Stomach (tissue), 9 donors: Measurements from ENCODE around the gene SPACDR. TPM values are rescaled to one million over a fixed set of nuclear protein-coding genes. Genes with fewer than 3 reads are reported as not detected.

Experiments used
- DNase-seq, 2 donors: peaks; one replicate each; pipeline versions ENCODE4 v3.0.0 to v3.0.0-alpha.2; 2013 to 2019
- H3K27ac ChIP-seq, 5 donors: fragments of 200-600 bp in 4 of 5; sonication (generic) in 4 of 5; one replicate each; pipeline ENCODE4 v1.5.1; 2013 to 2019; ENCODE audit warnings: mild to moderate bottlenecking in 1 of 5, moderate library complexity in 1 of 5
- H3K27me3 ChIP-seq, 3 donors: fragments of 200-600 bp; sonication (generic); one replicate each; pipeline ENCODE4 v1.5.1; 2017 to 2019; ENCODE audit warnings: mixed run types in 1 of 3
- H3K36me3 ChIP-seq, 4 donors: fragments of 200-600 bp; sonication (generic); 1 replicate in 3 of 4; 2 replicates in 1 of 4; pipeline ENCODE4 v1.5.1; 2016 to 2019
- H3K4me1 ChIP-seq, 4 donors: fragments of 200-600 bp; sonication (generic); one replicate each; pipeline ENCODE4 v1.5.1; 2016 to 2019
- H3K4me3 ChIP-seq, 4 donors: fragments of 200-600 bp; sonication (generic) in 3 of 4; one replicate each; pipeline ENCODE4 v1.5.1; 2016 to 2019; ENCODE audit warnings: mild to moderate bottlenecking in 1 of 4
- H3K9me3 ChIP-seq, 4 donors: fragments of 200-600 bp; sonication (generic); one replicate each; pipeline ENCODE4 v1.5.1; 2016 to 2019
- CTCF ChIP-seq, 7 experiments: fragments of 450-650 bp in 4 of 7; fragments of 200-600 bp in 3 of 7; sonication (generic) in 3 of 7; IDR thresholded peaks; one replicate each; pipeline ENCODE4 v1.5.1; 2016 to 2019; ENCODE audit warnings: antibody characterized with exemption in 7 of 7, control low read depth in 2 of 7, mild to moderate bottlenecking in 1 of 7
- EP300 ChIP-seq: sonication (generic); formaldehyde crosslinking; IDR thresholded peaks from one replicate; pipeline ENCODE4 v1.6.1; 2017; ENCODE audit warnings: antibody characterized with exemption
- POLR2A ChIP-seq, 4 donors: fragments of 450-650 bp; IDR thresholded peaks; one replicate each; pipeline ENCODE4 v1.6.1; 2016; ENCODE audit warnings: antibody characterized with exemption in 4 of 4, control low read depth in 2 of 4, mild to moderate bottlenecking in 1 of 4, moderate library complexity in 1 of 4
- POLR2AphosphoS5 ChIP-seq, 3 donors: sonication (generic); formaldehyde crosslinking; IDR thresholded peaks; one replicate each; pipeline ENCODE4 v1.6.1; 2016; ENCODE audit warnings: antibody characterized with exemption in 3 of 3
- WGBS, 5 donors: extraction: QIAGEN DNeasy Blood & Tissue Kit in 3 of 5; methylation state at CpG; one replicate each; pipeline versions ENCODE4 v1.1.5 to v1.1.7; 2013 to 2018; 5-methylcytosine and 5-hydroxymethylcytosine counted together
- intact Hi-C: fragments of 100-400 bp; cut with DNase I; formaldehyde crosslinking; loops from one replicate; pipeline ENCODE4 v1.15.1; 2023; ENCODE audit warnings: low total_unique reads
- polyA plus RNA-seq, 3 donors: library from polyadenylated mRNA; stranded (reverse); fragments of 200-250 nt; gene quantifications; one replicate each; pipeline ENCODE4 v1.2.3, GENCODE V29; 2013
- total RNA-seq, 5 donors: library from RNA; depleted of rRNA; stranded (reverse); fragments of >200 nt; gene quantifications; one replicate each; pipeline versions ENCODE4 v1.1.0 to v1.2.3, GENCODE V29; 2014 to 2016
- donor health status: healthy with polysubstance abuse.
- donor health status: Bipolar disorder and iron deficiency.
- donor health status: healthy.

Gene SPACDR
- total and polyA plus RNA-seq, 8 donors: 0.65 to 2.3 (median 1.1) TPM; not detected in 5

GRCh38 chr7:100413889-100414288 lies 50.2 kb downstream of the SPACDR start:
- no peak overlapping the region for H3K27ac ChIP-seq
- WGBS, 5 donors: 76 to 83% (median 77%) methylated on average over 1 of the region's 1 CpG
- TF ChIP-seq EP300 (no peak), POLR2AphosphoS5 (IDR thresholded peaks at IDR 0.05) (no peak), CTCF (IDR thresholded peaks at IDR 0.05) (no peak), POLR2A (IDR thresholded peaks at IDR 0.05) (no peak)

GRCh38 chr7:100413346-100413745 lies 50.7 kb downstream of the SPACDR start:
- H3K27ac ChIP-seq: no peak overlapping the region
- peaks cover 0 to 3% (median 0%) of the 10 kb centered on the region in 4 donors for H3K36me3 ChIP-seq
- no peaks in the 10 kb centered on the region for H3K9me3 ChIP-seq
- DNase-seq: no peak
- no peaks in the 10 kb centered on the region for H3K27me3 ChIP-seq
- no peaks in the 10 kb centered on the region for H3K4me1 ChIP-seq
- intact Hi-C loops: loop anchor here (10.0 kb wide), 1 partner anchor 59 kb away; the partner anchor contains the start of gene PILRB
- no peak overlapping the region for H3K4me3 ChIP-seq
- TF ChIP-seq POLR2AphosphoS5 (IDR thresholded peaks at IDR 0.05): no peak
- TF ChIP-seq POLR2A (IDR thresholded peaks at IDR 0.05): no peak
- TF ChIP-seq EP300: no peak

More at GRCh38 chr7:100413889-100414288, 50.2 kb downstream of the SPACDR start:
- no peaks in the 10 kb centered on the region for H3K9me3 ChIP-seq
- H3K4me3 ChIP-seq: no peak overlapping the region
- intact Hi-C loops: loop anchor here (10.0 kb wide), 1 partner anchor 59 kb away; the partner anchor contains the start of gene PILRB
- H3K36me3 ChIP-seq: peaks cover 0 to 3% (median 0%) of the 10 kb centered on the region in 4 donors
- DNase-seq: no peak
- no peaks in the 10 kb centered on the region for H3K4me1 ChIP-seq
- no peaks in the 10 kb centered on the region for H3K27me3 ChIP-seq

- no peaks in the 10 kb centered on the region for H3K9me3 ChIP-seq
- intact Hi-C loops: loop anchor here (10.0 kb wide), 1 partner anchor 56 kb away; the partner anchor contains the start of gene PILRB
- H3K27ac ChIP-seq: no peak overlapping the region
- no peak overlapping the region for H3K4me3 ChIP-seq
- H3K4me1 ChIP-seq: peaks cover 0 to 5% (median 0%) of the 10 kb centered on the region in 4 donors
- no peaks in the 10 kb centered on the region for H3K36me3 ChIP-seq
- 91 to 94% (median 92%) methylated on average over 6 of the region's 6 CpGs for WGBS, 5 donors
- TF ChIP-seq POLR2A (IDR thresholded peaks at IDR 0.05) (no peak), CTCF (IDR thresholded peaks at IDR 0.05) (no peak), POLR2AphosphoS5 (IDR thresholded peaks at IDR 0.05) (no peak), EP300 (no peak)
- no peaks in the 10 kb centered on the region for H3K27me3 ChIP-seq
- no peak for DNase-seq
Measured at GRCh38 chr7:100411101-100411500, 53.0 kb downstream of the SPACDR start.

GRCh38 chr7:100407285-100408180 lies 56.5 kb downstream of the SPACDR start:
- peak in 1 of 2 donors; percentile 79 for DNase-seq
- Histone ChIP-seq H3K27me3 (no peaks in the 10 kb centered on the region), H3K36me3 (peaks cover 0 to 4% (median 0%) of the 10 kb centered on the region in 4 donors), H3K9me3 (no peaks in the 10 kb centered on the region), H3K4me3 (no peak overlapping the region), H3K27ac (no peak overlapping the region), H3K4me1 (peaks cover 0 to 5% (median 0%) of the 10 kb centered on the region in 4 donors)
- intact Hi-C loops: no loop called here
- TF ChIP-seq POLR2AphosphoS5 (IDR thresholded peaks at IDR 0.05) (peak in 1 of 3 donors; percentile 35), CTCF (IDR thresholded peaks at IDR 0.05) (peak in 5 of 7 experiments; percentile 32 to 57 (median 46)), POLR2A (IDR thresholded peaks at IDR 0.05) (no peak)
- 43 to 58% (median 50%) methylated on average over 12 of the region's 12 CpGs for WGBS, 5 donors
